Endodermal cell (in vitro differentiated cells): Measurements from ENCODE around the gene KPNA4. TPM values are rescaled to one million over a fixed set of nuclear protein-coding genes. Genes with fewer than 3 reads are reported as not detected.

Experiments
- DNase-seq: peaks from one replicate; pipeline ENCODE4 v3.0.0-alpha.2; 2017
- H3K27ac ChIP-seq: 2 replicates; pipeline ENCODE4 v1.5.1; 2013; ENCODE audit warnings: mild to moderate bottlenecking, low read depth, low read length, moderate library complexity
- H3K27me3 ChIP-seq: 2 replicates; pipeline ENCODE4 v1.6.1; 2013; ENCODE audit warnings: mild to moderate bottlenecking, low read length, moderate library complexity; ENCODE audit not compliant: insufficient read depth, control insufficient read depth, poor library complexity, severe bottlenecking
- H3K36me3 ChIP-seq: 2 replicates; pipeline ENCODE4 v1.7.0; 2013; ENCODE audit warnings: mild to moderate bottlenecking, low read length, moderate library complexity; ENCODE audit not compliant: control insufficient read depth, insufficient read depth
- H3K4me1 ChIP-seq: one replicate; pipeline ENCODE4 v1.7.0; 2013; ENCODE audit warnings: low read length; ENCODE audit not compliant: control insufficient read depth, insufficient read depth
- H3K4me3 ChIP-seq: 2 replicates; pipeline ENCODE4 v1.5.1; 2013; ENCODE audit warnings: mild to moderate bottlenecking, low read length, moderate library complexity
- H3K9ac ChIP-seq: 2 replicates; pipeline ENCODE4 v1.6.1; 2013; ENCODE audit warnings: mild to moderate bottlenecking, low read length, moderate library complexity; ENCODE audit not compliant: poor library complexity, severe bottlenecking; ENCODE audit errors: extremely low read depth
- H3K9me3 ChIP-seq: 2 replicates; pipeline ENCODE4 v1.6.1; 2013; ENCODE audit warnings: mild to moderate bottlenecking, low read length, moderate library complexity; ENCODE audit not compliant: control insufficient read depth
- H3K27ac Mint-ChIP-seq: 2 replicates; pipeline ENCODE4 v1.8.0; 2020; ENCODE audit warnings: mixed read lengths
- H3K27me3 Mint-ChIP-seq: 2 replicates; pipeline ENCODE4 v1.8.0; 2021; ENCODE audit warnings: mild to moderate bottlenecking, mixed read lengths; ENCODE audit not compliant: insufficient read depth
- H3K36me3 Mint-ChIP-seq: 2 replicates; pipeline ENCODE4 v1.8.0; 2020; ENCODE audit warnings: low read depth, mixed read lengths
- H3K4me1 Mint-ChIP-seq: 2 replicates; pipeline ENCODE4 v1.8.0; 2020; ENCODE audit warnings: mixed read lengths
- H3K4me3 Mint-ChIP-seq: 2 replicates; pipeline ENCODE4 v1.8.0; 2020; ENCODE audit warnings: mild to moderate bottlenecking, moderate library complexity, mixed read lengths
- H3K9me3 Mint-ChIP-seq: 2 replicates; pipeline ENCODE4 v1.8.0; 2020; ENCODE audit warnings: mild to moderate bottlenecking, mixed read lengths
- CTCF ChIP-seq: fragments of 200-600 bp; sonication (generic); conservative IDR thresholded peaks from 2 replicates; pipeline ENCODE4 v1.5.0; 2021; ENCODE audit warnings: antibody characterized with exemption, mild to moderate bottlenecking
- WGBS, 2 experiments: methylation state at CpG; one replicate each; pipeline versions ENCODE4 v1.1.5 to v1.1.7; 2013; ENCODE audit warnings: missing lambda C conversion rate in 2 of 2, mixed read lengths in 1 of 2; ENCODE audit not compliant: insufficient coverage in 1 of 2, insufficient read length in 1 of 2; 5-methylcytosine and 5-hydroxymethylcytosine counted together
- total RNA-seq, 2 donors: library from RNA; stranded (reverse); fragmentation: NEBNext Ultra II Directional in 1 of 2; extraction: Animal tissue kit (Norgen Biotek cat#: 25700) in 1 of 2; gene quantifications; 2 replicates in 1 of 2; 3 replicates in 1 of 2; pipeline ENCODE4 v1.2.1, GENCODE V29; 2021

KPNA4 gene
- total RNA-seq, 2 donors from 2014 or later, result 65.2 to 73.0 TPM

GRCh38 chr3:160481856-160482255 is 83.5 kb downstream of the KPNA4 start:
- no peaks in the 10 kb centered on the region for H3K27me3 Mint-ChIP-seq
- Histone ChIP-seq H3K4me3 (no peak overlapping the region), H3K9me3 (no peaks in the 10 kb centered on the region), H3K36me3 (no peaks in the 10 kb centered on the region), H3K27me3 (peaks cover 3% of the 10 kb centered on the region), H3K4me1 (peaks cover 4% of the 10 kb centered on the region), H3K9ac (no peak overlapping the region), H3K27ac (no peak overlapping the region)
- H3K9me3 Mint-ChIP-seq, result no peaks in the 10 kb centered on the region
- DNase-seq, result no peak
- no peak for TF ChIP-seq CTCF
- 95 to 97% methylated on average over 4 to 6 of the region's 6 CpGs for WGBS, 2 experiments
- H3K4me3 Mint-ChIP-seq, result no peak overlapping the region
- H3K36me3 Mint-ChIP-seq, result no peaks in the 10 kb centered on the region
- H3K27ac Mint-ChIP-seq, result no peak overlapping the region
- H3K4me1 Mint-ChIP-seq, result peaks cover 6% of the 10 kb centered on the region

GRCh38 chr3:160480931-160481330 is 84.4 kb downstream of the KPNA4 start:
- Mint-ChIP-seq H3K4me3 (no peak overlapping the region), H3K36me3 (no peaks in the 10 kb centered on the region), H3K27me3 (no peaks in the 10 kb centered on the region), H3K4me1 (peaks cover 6% of the 10 kb centered on the region), H3K27ac (no peak overlapping the region), H3K9me3 (no peaks in the 10 kb centered on the region)
- Histone ChIP-seq H3K27me3 (peaks cover 3% of the 10 kb centered on the region), H3K4me1 (peaks cover under 1% of the 10 kb centered on the region), H3K9ac (no peak overlapping the region), H3K27ac (no peak overlapping the region), H3K4me3 (no peak overlapping the region), H3K9me3 (no peaks in the 10 kb centered on the region), H3K36me3 (no peaks in the 10 kb centered on the region)
- no peak for DNase-seq
- 80 to 96% methylated on average over 2 to 5 of the region's 5 CpGs for WGBS, 2 experiments
- TF ChIP-seq CTCF, result no peak

- Mint-ChIP-seq H3K27me3 (peaks cover 4% of the 10 kb centered on the region), H3K36me3 (no peaks in the 10 kb centered on the region), H3K9me3 (no peaks in the 10 kb centered on the region), H3K4me3 (no peak overlapping the region), H3K27ac (no peak overlapping the region), H3K4me1 (peaks cover 6% of the 10 kb centered on the region)
- no peak for TF ChIP-seq CTCF
- peaks cover 5% of the 10 kb centered on the region for H3K27me3 ChIP-seq
- H3K9ac ChIP-seq, result no peak overlapping the region
- no peaks in the 10 kb centered on the region for H3K9me3 ChIP-seq
- H3K4me3 ChIP-seq, result no peak overlapping the region
- H3K4me1 ChIP-seq, result no peaks in the 10 kb centered on the region
- no peak overlapping the region for H3K27ac ChIP-seq
- no peak for DNase-seq
- WGBS, 2 experiments, result 91 to 95% methylated on average over 10 of the region's 10 CpGs
- no peaks in the 10 kb centered on the region for H3K36me3 ChIP-seq
These were observed 86.0 kb downstream of the KPNA4 start for GRCh38 chr3:160479376-160479775.
